Fibroblast of mammary gland (primary cell): ENCODE data around the gene UNC80.

Experiments
- DNase-seq: peaks from one replicate; pipeline ENCODE4 v3.0.0-alpha.2; 2010; ENCODE audit warnings: low read depth
- H3K4me3 ChIP-seq: 2 replicates; pipeline ENCODE4 v1.5.1; 2011; ENCODE audit warnings: low read depth, mild to moderate bottlenecking, low read length, moderate library complexity; ENCODE audit not compliant: control insufficient read depth
- TF ChIP-seq, protein P1 (sequence below): conservative IDR thresholded peaks from 2 replicates; pipeline ENCODE4 v1.5.1; 2011; ENCODE audit warnings: low read depth, low read length, inconsistent platforms; ENCODE audit not compliant: control insufficient read depth, insufficient read depth

UNC80 gene

DNA sequence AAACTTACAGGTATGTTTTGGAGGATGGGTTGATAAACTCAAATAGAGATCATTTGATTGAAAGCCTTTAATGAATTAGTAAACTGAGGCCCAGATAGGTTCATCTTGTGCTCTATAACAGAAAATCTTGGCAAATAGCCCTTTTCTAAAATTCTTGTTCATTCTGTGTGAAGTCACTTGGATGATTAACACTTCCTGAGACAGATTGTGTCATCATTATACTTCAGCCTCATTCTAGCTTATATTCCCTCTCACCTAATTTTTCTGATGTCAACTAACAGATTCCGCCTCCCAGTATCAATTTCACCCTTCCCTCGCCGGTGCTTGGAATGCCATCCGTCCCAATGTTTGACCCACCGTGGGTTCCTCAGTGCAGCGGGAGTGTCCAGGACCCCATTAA, 146.6 kb downstream of the UNC80 start:
- no peak for DNase-seq
- H3K4me3 ChIP-seq, result no peak overlapping the region
- TF ChIP-seq, protein P1, sequence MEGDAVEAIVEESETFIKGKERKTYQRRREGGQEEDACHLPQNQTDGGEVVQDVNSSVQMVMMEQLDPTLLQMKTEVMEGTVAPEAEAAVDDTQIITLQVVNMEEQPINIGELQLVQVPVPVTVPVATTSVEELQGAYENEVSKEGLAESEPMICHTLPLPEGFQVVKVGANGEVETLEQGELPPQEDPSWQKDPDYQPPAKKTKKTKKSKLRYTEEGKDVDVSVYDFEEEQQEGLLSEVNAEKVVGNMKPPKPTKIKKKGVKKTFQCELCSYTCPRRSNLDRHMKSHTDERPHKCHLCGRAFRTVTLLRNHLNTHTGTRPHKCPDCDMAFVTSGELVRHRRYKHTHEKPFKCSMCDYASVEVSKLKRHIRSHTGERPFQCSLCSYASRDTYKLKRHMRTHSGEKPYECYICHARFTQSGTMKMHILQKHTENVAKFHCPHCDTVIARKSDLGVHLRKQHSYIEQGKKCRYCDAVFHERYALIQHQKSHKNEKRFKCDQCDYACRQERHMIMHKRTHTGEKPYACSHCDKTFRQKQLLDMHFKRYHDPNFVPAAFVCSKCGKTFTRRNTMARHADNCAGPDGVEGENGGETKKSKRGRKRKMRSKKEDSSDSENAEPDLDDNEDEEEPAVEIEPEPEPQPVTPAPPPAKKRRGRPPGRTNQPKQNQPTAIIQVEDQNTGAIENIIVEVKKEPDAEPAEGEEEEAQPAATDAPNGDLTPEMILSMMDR, result no peak

DNA sequence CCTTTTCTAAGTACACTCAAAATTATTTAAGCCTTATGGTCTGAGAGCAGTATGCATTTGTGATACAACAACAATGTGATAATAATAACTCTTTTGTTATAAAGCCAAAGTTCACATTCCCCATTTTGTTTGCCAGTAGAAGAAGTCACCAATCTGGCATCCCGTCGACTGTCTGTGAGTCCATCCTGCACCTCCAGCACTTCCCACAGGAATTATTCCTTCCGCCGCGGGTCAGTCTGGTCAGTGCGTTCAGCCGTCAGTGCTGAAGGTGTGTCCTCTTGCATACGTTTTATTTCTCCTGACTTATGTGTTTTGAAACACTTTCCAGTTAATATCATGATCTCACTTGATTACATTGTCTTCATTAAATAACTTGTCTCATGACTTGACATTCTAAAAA, 150.5 kb downstream of the UNC80 start:
- DNase-seq, result no peak
- TF ChIP-seq, protein P1, result no peak
- no peak overlapping the region for H3K4me3 ChIP-seq

DNA sequence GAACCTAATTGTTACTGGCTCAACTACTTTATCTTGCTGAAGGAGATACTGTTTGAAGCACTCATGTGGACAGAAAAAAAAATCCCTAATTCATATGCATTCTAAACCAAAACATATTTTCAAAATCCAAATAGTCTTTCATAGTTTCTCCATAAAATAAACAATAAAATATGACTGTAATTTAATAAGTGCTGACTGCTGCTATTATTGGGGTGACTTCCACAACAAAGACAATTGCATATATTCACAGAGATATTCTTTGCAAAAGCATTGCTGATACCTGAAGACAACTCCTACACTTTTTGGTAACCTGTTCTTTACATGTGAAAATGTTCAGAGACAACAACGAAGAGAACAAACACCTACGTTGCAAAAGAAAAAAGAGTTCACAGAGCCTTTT, 157.7 kb downstream of the UNC80 start:
- DNase-seq, result no peak
- TF ChIP-seq, protein P1, result no peak
- H3K4me3 ChIP-seq, result no peak overlapping the region

DNA sequence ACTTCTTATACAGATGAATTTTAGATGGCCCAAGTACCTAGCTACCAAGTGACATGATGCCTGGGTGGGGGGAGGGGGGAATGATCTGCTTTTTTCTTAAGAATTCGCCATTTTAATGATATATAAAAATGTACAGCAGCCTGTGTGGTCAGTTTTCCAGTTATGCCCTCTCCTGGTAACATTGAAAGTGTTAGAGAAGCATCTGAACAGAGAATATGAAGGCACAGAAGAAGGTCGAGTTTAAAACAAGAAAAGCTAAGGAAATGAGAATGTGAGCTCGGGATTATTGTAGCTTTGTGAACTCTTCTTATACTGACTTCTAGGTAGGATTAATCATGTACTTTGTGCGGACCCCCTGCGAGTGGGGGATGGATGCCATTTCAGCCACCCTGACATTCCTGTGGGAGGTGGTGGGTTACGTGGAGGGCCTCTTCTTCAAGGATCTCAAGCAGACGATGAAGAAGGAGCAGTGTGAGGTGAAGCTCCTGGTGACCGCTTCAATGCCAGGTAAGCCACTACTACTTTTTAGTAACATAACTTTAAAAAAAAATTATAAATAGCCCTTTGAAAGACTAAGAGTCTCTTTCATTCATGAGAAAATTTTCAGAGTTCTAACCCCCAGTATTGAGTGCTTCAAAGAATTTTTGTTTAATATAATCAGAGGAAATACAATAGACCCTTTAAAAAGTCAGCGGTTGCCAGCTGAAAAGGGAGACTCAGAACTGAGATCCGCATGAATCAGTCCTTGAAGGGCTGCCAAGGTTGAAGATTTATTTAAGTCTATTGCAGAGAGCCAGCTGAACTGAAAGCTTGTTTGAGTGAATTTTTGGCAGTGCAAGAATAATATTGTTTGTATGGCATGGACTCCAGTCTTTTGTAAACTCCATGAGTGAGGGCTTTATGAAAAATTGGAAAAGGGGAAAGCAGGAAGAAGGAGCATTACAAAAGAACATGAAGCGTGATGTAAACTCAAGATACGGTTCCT, 162.2 kb downstream of the UNC80 start:
- TF ChIP-seq, protein P1, result no peak
- DNase-seq, result peak; percentile 80
- no peak overlapping the region for H3K4me3 ChIP-seq

DNA sequence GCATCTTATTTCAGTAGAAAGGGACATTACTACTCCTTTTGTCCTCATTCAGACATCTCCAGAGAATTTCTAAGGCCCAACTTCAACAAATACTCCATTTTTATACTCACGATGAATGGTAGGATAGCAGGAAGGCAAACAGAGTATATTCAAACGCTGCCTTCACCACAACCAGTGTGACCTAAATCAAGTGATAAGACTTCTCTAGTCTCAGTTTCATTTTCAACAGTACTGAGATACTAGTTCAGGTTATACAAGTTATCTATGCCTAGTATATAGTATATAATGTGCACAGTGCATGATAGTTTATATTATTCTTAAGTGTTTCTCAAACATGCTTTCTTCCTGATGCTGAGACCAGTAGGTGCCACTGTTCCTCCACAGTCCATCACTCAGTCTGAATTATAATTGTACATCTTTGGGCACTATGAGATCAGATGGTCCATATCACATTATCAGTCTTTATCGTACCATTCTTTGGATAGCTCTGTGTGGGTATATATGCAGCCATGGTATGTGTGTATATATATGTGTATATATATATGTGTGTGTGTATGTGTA, 164.6 kb downstream of the UNC80 start:
- H3K4me3 ChIP-seq, result no peak overlapping the region
- TF ChIP-seq, protein P1, result peak; percentile 9
- DNase-seq, result no peak

DNA sequence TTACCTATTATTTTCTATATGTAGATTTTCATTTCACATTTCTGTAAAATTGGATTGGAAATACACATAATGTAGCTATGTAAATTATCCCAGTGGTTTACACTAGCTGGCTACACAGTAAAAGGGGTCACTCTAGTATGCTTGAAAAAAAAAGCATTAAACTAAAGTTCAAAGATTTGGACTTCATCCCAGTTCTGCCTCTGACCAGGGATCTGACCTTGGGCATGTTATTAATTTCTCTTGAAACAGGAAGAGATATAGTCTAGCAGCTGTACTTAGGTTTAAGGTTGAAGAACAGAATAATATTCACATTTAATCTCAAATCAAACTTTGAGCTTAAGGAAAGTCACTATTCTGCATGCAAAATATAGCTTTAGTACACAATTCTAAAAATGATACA, 166.3 kb downstream of the UNC80 start:
- TF ChIP-seq, protein P1, result no peak
- no peak for DNase-seq
- H3K4me3 ChIP-seq, result no peak overlapping the region
